Panc1 (cell line): ENCODE measurements around the gene MAGI2. TPM values are rescaled to one million over a fixed set of nuclear protein-coding genes. Genes with fewer than 3 reads are reported as not detected.

Experiments used
- ATAC-seq: fragments of 200-7000 bp; cut with Tn5 transposase; 2 replicates; pipeline ENCODE4 v1.9.1; 2020; ENCODE audit warnings: mild to moderate bottlenecking, moderate library complexity
- BruUV-seq: library from RNA; stranded (reverse); fragments of 400-500 nt; replicated peaks from 2 replicates; lab custom pipeline; 2021; lab: Mats Ljungman, UMichigan
- CTCF ChIA-PET: fragments of 300-600 bp; sonication (Branson Sonifier 250); formaldehyde crosslinking; loops from one replicate; lab custom pipeline; 2022; ENCODE audit warnings: antibody characterized with exemption; lab: Charles Lee
- POLR2A ChIA-PET: fragments of 300-600 bp; sonication (Branson Sonifier 250); formaldehyde crosslinking; loops from one replicate; lab custom pipeline; 2022; ENCODE audit warnings: antibody characterized with exemption; lab: Charles Lee
- DNase-seq: peaks from one replicate; pipeline ENCODE4 v3.0.0-alpha.2; 2010; ENCODE audit warnings: low read depth, low spot score
- H3K27ac ChIP-seq: 2 replicates; pipeline ENCODE4 v1.5.1; 2011; ENCODE audit warnings: mild to moderate bottlenecking, low read length, inconsistent platforms
- H3K27me3 ChIP-seq: fragments of 200-500 bp; sonication (Bioruptor generic); 2 replicates; pipeline ENCODE4 v1.6.0; 2014; ENCODE audit warnings: low read length, inconsistent platforms; ENCODE audit not compliant: control insufficient read depth, insufficient read depth
- H3K36me3 ChIP-seq: fragments of 200-500 bp; sonication (Bioruptor generic); 2 replicates; pipeline ENCODE4 v1.5.1; 2014; ENCODE audit warnings: inconsistent platforms, mild to moderate bottlenecking, low read length, moderate library complexity; ENCODE audit not compliant: control insufficient read depth, insufficient read depth
- H3K4me1 ChIP-seq: 2 replicates; pipeline ENCODE4 v1.5.1; 2011; ENCODE audit warnings: inconsistent platforms, mild to moderate bottlenecking, low read length, moderate library complexity; ENCODE audit not compliant: control insufficient read depth, insufficient read depth
- H3K4me3 ChIP-seq, 2 experiments: 2 replicates each; pipeline ENCODE4 v1.5.1; 2011 to 2012; ENCODE audit warnings: low read depth in 2 of 2, low read length in 2 of 2, mild to moderate bottlenecking in 2 of 2, inconsistent platforms in 1 of 2, moderate library complexity in 1 of 2
- H3K9me3 ChIP-seq: fragments of 200-500 bp; sonication (Bioruptor generic); 2 replicates; pipeline ENCODE4 v1.5.1; 2014; ENCODE audit warnings: low read depth, mild to moderate bottlenecking, inconsistent platforms, low read length, moderate library complexity; ENCODE audit not compliant: control insufficient read depth, insufficient read depth
- CTCF ChIP-seq: fragments of 450-650 bp; IDR thresholded peaks from 2 replicates; pipeline ENCODE4 v1.5.1; 2017; ENCODE audit warnings: mild to moderate bottlenecking
- POLR2AphosphoS5 ChIP-seq: IDR thresholded peaks from 2 replicates; pipeline ENCODE4 v1.6.1; 2012; ENCODE audit warnings: mild to moderate bottlenecking, low read depth, low read length, moderate library complexity
- REST ChIP-seq, 2 experiments: IDR thresholded peaks; 2 replicates each; pipeline ENCODE4 v1.6.1; 2011 to 2012; ENCODE audit warnings: low read depth in 2 of 2, control low read depth in 1 of 2, low read length in 1 of 2, mild to moderate bottlenecking in 1 of 2, moderate library complexity in 1 of 2; ENCODE audit not compliant: insufficient read depth in 1 of 2
- SIN3A ChIP-seq: IDR thresholded peaks from 2 replicates; pipeline ENCODE4 v1.6.1; 2012; ENCODE audit warnings: low read depth, mild to moderate bottlenecking, low read length, moderate library complexity, borderline replicate concordance; ENCODE audit not compliant: insufficient read depth
- TCF7L2 ChIP-seq: IDR thresholded peaks from 2 replicates; pipeline ENCODE4 v1.6.1; 2011; ENCODE audit warnings: mild to moderate bottlenecking, low read depth, low read length, inconsistent platforms
- in situ Hi-C: cut with HindIII; loops from 2 replicates; pipeline ENCODE4 v1.10.0; 2016; ENCODE audit warnings: low sequenced_read_pairs, low pct_unique_long_range_greater_than_20kb
- intact Hi-C: fragments of 100-400 bp; cut with micrococcal nuclease; formaldehyde crosslinking; loops from one replicate; pipeline ENCODE4 v1.10.0; 2022; ENCODE audit not compliant: unreplicated experiment
- total RNA-seq: library from RNA; stranded (reverse); gene quantifications from one replicate; pipeline ENCODE4 v1.2.1, GENCODE V29; 2021; ENCODE audit not compliant: unreplicated experiment

Gene MAGI2
- total RNA-seq, 1 experiment from 2014 or later, result 5.4 TPM

GRCh38 chr7:78900806-78901205 is 552.7 kb downstream of the MAGI2 start:
- Histone ChIP-seq H3K36me3 (no peaks in the 10 kb centered on the region), H3K27ac (no peak overlapping the region), H3K9me3 (no peaks in the 10 kb centered on the region), H3K4me3 (no peak overlapping the region), H3K4me1 (no peaks in the 10 kb centered on the region), H3K27me3 (no peaks in the 10 kb centered on the region; the same call in 1 of the 2 replicates)
- POLR2A ChIA-PET, result no interaction called here
- ATAC-seq (no peak), DNase-seq (no peak)
- no TSS peak for BruUV-seq
- intact Hi-C loops, result no loop called here
- CTCF ChIA-PET, result interaction anchor here (0.6 to 0.7 kb wide), 2 partner anchors 337 to 461 kb away, joined by 3 to 4 read pairs; no protein-coding TSS in a partner anchor
- no peak for TF ChIP-seq POLR2AphosphoS5
- in situ Hi-C loops, result no loop called here

- CTCF ChIA-PET, result no interaction called here
- Histone ChIP-seq H3K9me3 (no peaks in the 10 kb centered on the region), H3K27me3 (no peaks in the 10 kb centered on the region), H3K4me1 (no peaks in the 10 kb centered on the region), H3K36me3 (no peaks in the 10 kb centered on the region), H3K27ac (no peak overlapping the region), H3K4me3 (no peak overlapping the region)
- intact Hi-C loops, result no loop called here
- ATAC-seq (no peak), DNase-seq (no peak)
- in situ Hi-C loops, result no loop called here
- POLR2A ChIA-PET, result no interaction called here
- TF ChIP-seq REST (IDR thresholded peaks at IDR 0.05; ENCODE audit: insufficient read depth in 1 of 2, low read depth in 2 of 2, low read length in 1 of 2) (no peak), POLR2AphosphoS5 (no peak), TCF7L2 (no peak), SIN3A (no peak), CTCF (no peak)
- BruUV-seq, result no TSS peak
These were observed 558.1 kb downstream of the MAGI2 start for GRCh38 chr7:78895393-78895792.

- POLR2A ChIA-PET, result no interaction called here
- intact Hi-C loops, result no loop called here
- CTCF ChIA-PET, result interaction anchor here (0.7 kb wide), 1 partner anchor 861 kb away, joined by 3 read pairs; no protein-coding TSS in a partner anchor
These were observed 574.3 kb downstream of the MAGI2 start for GRCh38 chr7:78879206-78879605.

More at GRCh38 chr7:78879206-78879605, 574.3 kb downstream of the MAGI2 start:
- no peak for DNase-seq
- Histone ChIP-seq H3K27me3 (no peaks in the 10 kb centered on the region), H3K4me3 (no peak overlapping the region), H3K4me1 (no peaks in the 10 kb centered on the region), H3K27ac (no peak overlapping the region), H3K36me3 (no peaks in the 10 kb centered on the region), H3K9me3 (no peaks in the 10 kb centered on the region)
- ATAC-seq, result no peak
- BruUV-seq, result no TSS peak
- no peak for TF ChIP-seq SIN3A
- no peak for TF ChIP-seq CTCF
- TF ChIP-seq REST (IDR thresholded peaks at IDR 0.05; ENCODE audit: insufficient read depth in 1 of 2, low read depth in 2 of 2, low read length in 1 of 2), result no peak
- no peak for TF ChIP-seq TCF7L2
- TF ChIP-seq POLR2AphosphoS5, result no peak
- in situ Hi-C loops, result no loop called here
